CD4-positive, alpha-beta T cell treated with Interleukin-4 for 4 hours (primary cell): ENCODE results near the gene RCOR2.

Source experiments
- DNase-seq: peaks from one replicate; pipeline ENCODE4 v3.0.0-alpha.2; 2020

The RCOR2 gene

DNA sequence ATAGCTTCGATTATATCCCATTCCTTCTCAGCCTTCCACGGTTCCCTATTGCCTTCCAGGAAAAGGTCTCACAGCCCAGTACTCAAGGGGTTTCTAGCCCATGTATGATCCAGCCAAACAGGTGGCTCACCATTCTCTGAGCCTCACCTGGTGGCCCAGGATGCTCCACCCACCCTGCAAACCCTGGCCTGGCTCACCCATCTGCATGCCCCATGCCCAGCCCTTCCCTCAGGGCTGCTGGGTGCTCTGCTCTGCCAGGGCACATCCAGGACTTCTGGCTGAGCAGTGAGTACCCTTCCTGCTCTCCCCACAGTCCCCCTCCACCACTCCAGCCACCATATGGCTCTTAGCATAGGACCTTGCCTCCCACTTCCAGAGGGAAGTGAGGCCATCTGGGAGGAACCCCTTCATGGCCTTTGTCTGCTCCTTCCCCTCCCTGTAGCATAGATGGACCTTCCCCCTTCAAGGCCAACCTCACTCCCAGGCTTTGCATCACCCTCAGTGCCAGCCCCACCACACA, 5.8 kb upstream of the RCOR2 start:
- DNase-seq = no peak

DNA sequence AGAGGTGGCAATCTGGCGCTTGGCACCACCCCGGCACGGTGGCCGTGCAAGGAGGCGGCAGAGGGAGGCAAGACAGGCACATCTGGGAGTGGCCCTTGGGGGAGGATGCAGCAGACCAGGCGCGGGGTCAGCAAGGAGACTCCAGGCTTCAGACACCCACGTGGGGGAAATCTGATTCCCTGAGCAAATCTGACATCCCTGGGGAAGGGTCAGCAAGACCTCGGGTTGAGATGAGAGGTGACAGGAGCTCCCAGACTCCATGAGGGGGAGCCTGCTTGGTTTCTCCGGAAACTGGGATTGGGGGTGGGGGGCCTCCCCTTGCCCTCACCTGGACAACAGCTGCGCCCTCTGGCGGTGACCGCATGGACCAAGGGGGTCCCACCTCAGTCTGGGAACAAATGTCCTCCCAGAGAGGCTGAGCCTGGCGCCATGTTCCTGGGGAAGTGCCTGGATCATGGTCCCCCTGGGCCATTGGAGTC, 4.0 kb upstream of the RCOR2 start:
- DNase-seq = peak; percentile 13

DNA sequence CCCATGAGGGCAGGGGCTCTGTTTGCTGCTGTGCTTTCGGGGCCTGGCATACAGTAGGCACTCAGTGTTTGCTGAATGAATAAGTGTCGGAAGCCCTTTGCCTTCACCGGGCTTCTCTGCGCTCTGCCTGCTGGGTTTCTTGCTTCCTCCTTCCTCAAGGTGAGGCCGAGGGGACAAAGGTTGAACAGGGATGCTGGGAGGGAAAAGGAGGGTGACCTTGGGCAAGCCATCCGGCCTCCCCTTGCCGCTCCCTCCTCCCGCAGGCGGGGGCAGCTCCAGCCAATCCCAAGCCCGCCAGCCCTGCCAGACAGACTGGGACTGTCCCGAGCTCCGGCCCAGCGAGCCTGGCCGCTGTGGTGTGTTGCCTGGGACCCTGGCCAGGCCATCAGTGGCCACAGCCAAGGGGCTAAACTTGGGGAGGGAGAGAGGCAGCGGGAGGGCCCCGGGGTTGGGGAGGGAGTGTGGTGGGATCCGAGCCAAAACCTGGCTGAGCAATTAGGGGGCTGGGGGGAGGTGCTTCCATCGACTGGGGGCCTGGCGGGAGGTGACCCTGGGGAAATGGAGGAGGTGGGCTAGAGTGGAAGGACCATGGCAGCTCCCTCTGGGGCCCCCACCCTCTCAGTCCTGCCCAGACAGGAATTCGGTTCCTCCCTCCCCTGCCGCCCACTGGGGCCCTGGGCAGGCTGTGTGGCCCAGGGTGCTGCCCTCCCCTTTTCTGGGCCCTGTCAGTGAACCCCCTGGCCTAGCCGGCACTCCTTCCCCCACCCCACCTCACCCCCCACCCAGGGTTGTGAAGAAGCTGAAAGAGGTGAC, 3.4 kb upstream of the RCOR2 start:
- DNase-seq = no peak

DNA sequence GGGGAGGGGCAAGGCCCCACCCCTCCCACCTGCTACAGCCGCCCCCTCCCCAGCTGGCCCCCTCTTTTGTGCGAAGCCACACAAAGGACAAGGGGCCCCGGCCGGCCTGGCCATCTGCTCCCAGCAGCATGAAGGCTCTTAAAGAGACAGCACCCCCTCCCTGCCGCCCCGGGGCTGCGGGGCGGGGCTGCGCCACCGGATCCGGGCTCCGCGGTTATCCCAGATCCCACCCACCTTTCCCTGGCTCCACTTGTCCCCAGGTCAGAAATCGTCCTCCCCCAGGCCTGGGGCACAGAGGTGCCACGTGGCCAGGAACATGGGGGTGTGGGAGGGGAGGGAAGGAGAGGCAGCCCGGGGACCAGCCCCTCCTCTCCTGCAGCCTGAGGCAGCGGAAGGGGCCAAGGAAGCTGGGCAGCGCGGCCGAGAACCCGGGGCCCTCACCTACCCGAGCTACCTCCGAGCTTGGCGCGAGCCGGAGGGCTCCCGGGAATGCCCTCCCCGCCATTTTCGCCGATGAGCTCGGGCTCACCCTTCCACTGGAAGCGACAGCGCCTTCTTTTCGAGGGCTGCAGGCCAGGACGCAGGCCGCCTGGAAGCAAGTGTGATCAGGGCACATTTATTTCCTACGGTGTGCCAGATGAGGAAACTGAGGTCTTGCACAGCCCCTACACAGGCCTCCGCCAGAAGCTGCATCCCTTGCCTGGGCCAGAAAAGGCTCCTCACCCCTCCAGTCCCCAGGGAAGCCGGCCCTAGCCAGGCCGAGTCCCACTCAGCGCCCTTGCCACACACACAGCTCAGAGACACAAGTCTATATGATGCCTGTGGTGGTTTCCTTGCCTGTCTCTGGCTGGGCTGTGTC, 2.5 kb upstream of the RCOR2 start:
- no peak for DNase-seq

DNA sequence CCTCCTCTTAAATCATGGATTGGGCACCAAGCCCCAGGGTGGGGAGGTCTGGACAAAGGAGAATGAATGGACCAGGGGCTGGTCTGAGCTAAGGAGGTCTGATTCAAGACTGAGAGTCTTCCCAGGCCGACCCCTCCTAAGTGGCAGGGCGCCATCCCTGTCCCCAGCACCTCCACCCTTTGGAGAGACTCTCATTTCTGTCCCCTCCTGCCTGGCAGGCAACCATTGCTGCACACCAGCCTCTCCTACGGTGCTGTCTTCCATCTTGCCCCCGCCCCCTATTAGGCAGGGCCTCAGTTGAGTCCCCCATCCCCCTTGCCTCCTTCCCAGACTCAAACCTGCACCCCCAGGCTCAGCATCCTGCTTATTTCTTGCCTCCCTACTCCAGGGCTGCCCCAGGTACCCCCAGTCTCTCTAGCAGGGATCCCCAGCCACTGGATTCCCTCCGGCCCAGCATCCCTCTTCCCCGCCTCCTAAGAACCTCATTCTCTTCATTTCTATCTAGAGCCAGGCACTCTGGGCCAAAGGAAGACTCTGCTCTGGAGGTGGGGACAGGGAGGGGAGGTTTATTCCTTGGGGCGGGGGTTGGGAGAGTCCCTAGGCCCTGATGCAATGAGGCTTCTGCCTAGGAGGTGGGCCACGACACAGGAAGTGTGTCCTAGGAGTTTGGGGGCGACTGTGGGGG, 1.7 kb upstream of the RCOR2 start:
- DNase-seq = no peak

DNA sequence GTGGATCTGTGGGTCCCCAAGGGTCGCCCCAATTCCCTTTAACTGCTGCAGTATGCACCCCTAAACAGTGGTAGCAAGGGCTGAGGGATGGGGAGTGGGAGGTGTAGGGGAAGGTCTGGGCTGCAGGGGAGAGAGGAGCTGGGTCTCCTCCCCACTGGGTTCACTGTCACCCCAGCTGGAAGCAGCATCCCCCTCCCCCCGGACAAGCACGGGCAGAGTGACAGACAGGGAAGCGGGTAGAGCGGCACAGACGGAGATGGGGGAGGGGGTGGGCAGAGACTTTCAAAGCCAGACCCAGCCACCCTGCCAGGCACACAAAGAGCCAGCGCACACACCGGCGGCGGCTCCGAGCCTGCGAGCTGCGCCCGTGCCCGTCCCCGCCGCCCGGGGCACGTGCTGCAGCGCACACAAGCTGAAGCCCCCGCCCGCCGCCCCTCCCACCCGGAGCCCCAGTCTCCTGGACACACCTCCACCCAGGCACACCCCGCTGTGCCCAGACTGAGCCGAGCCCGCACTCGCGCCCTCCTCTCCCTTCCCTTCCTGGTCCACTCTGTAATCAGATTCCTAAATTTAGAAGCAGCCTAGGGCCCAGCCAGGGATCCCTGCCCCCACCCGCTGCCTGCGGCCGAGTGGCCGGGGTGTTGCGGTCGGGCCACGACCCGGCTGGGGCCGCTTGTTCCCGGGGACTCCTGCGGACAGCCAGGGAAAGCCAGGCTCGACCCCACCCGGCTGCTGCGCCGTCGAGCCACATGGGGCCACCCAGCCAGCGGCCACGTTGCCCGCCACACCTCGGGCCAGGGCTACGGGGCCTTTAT, 935 bp upstream of the RCOR2 start:
- peak; percentile 8 for DNase-seq

DNA sequence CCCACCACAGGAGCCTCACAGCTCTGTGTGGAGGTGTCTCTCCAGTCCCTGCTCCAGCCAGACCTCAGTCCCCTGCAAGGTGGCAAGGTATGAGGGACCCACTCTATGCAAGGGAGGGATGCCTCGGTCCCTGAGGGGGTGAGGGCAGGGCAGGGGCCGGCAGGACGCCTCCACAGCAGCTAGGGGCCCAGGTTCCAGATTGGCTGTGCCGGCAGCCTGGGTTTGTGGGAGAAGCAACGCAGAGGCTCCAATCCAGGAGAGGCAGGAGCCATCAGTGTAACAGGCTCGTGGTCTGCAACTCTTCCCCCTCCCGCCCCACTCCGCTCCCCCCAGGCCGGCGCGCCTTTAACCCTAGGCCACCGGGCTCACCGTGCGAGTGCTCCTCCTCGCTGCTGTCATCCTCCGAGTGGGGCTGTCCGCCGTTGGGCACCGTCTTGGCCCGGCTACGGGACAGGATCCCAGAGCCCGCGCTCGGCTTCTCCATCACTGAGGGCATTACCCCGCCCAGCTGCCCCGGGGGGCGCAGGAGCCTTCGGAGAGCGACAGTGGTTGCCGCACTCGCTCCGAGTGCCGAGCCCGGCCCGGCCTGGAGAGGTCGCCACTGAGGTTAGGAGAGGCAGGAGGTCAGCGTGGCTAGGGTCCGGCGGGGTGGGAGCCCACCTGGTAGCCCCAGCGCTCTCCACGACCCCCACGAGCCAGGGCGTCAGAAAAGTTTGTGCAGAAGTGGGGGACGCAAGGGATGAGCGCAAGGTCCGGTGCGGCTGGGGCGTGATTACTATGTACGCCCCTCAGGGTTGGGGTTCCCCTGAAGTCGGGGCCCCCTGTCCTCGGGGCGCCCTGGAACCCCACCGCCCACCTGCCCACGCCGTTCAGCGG, 765 bp downstream of the RCOR2 start:
- no peak for DNase-seq

DNA sequence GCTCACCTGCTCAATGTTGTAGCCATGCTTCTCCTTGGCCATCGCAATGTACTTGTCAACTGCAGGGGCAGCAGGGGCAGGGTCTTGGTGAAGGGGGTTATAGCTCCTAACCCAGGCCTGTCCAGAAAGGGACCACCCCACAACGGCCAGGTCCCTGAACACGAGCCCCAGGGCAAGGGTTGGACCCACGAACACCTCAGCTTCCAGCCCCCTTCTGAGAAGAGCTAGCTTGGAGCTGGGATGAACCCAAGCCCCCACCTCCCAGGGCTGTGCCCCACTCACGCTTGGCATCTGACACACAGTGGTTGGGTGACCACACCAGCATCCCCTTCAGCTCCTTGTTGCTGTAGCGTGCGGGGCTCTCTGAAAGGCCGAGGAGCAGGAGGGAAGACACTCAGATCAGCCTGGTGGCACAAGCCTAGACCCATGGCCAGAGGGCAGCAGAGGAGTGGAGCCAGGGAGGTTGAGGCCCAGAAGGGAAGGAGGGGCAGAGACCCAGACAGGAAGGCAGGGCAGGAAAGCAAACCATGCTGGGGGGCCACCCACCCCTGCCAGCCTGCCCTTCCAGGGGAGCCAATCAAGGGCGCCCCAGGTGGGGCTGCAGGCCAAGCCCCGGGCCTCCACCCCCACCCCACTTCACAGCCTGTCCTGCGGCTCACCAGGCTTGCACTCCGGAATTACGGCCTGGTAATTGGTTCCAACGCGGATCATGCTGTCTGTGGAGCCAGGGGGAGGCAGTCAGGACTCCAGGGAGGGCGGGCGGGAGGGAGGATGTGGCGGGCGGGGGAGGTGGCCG, 1.9 kb downstream of the RCOR2 start:
- DNase-seq = no peak

DNA sequence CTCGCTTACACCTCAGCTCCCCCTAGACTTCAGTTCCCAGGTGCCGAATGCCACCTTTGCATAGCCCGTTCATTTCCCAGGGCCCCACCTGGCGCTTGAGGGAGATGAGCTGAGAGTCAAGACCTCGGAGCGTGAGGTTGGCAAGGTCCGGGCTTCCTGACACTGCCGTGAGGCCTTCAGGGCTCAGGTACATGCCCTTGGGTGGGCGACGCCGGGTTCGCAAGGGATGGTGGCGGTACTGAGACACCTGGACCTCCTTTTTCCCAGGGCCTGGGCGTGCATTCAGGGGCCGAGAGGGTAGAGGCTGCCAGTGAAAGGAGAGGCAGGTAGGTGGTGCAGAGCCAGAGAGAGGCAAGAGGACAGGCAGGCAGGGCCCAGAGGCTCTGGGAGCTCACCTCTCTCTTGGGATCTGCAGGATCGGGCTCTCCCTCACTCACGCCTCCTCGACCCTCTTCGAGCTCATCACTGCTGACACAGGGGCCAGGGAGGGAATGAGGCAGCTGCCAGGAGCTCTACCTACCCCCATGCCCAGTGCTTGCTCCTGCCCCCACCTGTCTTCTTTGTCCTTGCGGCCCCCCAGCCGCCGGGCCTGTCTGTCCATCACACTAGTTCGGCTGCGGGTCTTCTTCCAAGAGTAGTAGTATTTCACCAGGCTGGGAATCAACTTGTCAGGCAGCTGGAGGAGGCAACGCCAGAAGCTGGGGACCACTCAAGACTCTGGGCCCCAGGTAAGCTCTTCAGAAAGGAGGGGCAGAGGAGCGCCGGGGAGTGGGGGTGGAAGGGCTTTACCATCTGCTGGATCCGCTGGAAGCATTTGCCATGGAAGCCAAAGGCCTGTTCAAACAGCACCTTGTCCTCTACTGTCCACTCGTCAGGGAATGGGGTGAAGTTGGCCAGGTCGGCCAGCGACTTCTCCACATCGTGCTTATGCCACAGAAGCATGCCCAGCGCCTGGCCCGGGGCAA, 2.8 kb downstream of the RCOR2 start:
- DNase-seq = no peak

DNA sequence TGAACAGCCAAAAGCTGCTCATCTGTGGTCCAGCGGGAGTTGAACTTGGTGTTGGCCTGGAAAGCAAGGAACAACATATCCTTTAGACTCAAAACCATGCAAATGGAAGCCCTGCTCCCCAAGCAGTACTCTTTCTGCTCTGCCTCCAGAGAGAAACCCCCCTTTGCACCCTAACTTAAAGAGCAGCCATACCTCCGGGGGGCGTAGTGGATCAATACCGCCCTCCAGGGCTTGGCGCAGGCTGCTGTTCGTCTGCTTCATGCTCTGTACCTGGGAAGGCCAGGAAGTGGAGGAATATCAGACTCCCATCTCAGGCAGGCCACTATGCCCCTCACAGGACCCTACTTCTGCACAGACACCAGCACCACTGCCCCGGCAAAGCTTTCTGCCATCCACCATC, 4.3 kb downstream of the RCOR2 start:
- no peak for DNase-seq

DNA sequence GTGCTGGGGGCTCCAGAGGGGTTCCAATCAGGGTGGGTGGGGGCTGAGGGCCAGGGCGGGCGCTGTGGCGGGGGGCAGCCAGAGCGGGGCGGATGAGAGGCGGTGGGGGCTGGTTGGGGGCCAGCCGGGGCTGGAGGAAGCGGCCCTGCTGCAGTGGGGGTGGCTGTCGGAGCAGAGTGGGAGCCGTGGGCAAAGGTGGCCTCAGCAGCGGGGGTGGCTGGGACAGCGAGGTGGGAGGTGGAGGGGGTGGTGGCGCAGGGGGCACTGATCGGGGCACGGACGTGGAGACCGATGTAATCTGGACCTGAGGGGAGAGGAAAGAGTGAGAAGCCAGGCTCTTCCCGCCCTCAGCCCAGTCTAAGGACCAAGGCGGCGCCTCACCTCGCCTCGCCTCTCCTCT, 5.1 kb downstream of the RCOR2 start:
- no peak for DNase-seq

DNA sequence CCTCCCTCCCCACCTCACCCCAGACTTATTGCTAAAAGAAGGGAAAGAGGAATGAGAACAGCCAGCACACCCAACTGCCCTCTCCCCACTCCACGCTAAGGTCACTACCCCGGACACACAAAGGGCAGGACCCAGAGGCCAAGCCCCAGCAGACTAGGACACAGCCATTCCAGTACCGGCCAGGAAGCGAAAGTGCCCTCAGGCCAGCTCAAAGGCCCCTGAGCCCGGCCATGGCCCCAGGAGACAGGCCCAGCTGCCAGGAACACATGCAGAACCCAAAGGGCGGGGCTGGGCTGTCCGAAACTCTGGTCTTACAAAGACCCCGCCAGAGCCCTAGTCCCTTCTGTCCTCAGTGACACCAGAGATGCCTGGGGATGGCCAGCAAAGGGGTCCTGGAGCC, 5.5 kb downstream of the RCOR2 start:
- no peak for DNase-seq

DNA sequence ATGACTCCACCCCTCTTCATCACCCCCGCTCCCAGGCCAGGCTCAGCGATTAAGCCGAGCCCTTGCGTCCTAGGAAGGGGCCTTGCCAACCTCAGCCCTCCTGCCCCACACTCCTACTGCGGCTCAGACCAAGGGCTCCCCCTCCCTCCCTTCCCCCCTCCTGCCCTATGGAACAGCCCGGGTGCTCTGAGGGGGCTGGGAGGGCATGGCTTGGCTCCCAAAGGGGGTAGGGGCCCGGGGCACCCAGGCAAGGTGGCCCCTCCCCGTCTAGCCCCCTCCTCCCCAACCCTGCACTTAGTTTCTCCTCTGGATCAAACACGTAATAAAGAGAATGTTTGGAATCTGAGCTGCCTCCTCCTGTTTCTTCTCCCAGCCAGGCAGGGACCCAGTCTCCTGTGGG, 6.3 kb downstream of the RCOR2 start:
- DNase-seq = no peak

DNA sequence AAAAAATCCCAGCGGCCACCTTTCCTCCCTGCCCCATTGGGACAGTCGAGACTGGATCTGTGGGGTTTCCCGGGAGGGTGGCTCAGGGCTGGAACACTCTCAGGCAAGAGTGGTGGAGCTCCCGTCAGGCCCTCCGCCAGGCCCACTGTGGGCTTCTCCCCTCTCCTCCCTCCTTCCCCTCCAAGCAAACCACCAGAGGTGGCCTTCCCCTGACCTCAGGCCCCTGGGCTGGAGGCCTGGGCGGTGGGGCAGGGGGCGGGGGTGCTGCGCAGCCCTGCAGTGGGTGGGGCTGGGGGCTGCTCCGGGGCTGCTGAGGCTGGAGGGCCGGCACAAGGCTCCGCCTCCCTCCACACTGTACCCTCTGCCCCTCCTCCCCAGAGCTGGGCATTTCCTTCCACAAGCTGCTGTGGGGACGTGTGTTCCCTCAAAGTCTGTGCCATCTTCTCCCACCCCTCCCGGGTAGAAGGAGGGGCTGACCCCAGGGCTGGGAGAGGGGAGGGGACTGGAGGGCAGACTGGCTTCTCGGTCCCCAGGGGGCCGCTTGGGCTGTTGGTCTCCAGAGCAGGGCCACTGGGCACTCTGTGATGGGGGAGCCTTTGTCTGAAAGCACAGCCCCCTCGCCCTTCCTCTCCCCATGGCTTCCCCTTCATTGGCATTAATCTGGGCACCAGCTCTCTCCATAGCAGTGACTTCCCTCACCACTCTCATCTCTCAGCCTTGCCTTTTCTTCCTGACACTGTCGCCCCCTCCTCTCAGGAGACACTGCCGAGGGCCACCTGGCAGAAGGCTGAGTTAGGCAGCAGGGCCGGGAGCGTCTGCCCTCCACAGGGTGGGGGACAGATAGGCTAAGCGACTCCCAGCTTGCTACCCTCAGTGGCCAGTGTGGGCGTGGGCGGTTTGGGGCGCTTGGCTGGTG, 7.1 kb downstream of the RCOR2 start:
- DNase-seq = no peak

DNA sequence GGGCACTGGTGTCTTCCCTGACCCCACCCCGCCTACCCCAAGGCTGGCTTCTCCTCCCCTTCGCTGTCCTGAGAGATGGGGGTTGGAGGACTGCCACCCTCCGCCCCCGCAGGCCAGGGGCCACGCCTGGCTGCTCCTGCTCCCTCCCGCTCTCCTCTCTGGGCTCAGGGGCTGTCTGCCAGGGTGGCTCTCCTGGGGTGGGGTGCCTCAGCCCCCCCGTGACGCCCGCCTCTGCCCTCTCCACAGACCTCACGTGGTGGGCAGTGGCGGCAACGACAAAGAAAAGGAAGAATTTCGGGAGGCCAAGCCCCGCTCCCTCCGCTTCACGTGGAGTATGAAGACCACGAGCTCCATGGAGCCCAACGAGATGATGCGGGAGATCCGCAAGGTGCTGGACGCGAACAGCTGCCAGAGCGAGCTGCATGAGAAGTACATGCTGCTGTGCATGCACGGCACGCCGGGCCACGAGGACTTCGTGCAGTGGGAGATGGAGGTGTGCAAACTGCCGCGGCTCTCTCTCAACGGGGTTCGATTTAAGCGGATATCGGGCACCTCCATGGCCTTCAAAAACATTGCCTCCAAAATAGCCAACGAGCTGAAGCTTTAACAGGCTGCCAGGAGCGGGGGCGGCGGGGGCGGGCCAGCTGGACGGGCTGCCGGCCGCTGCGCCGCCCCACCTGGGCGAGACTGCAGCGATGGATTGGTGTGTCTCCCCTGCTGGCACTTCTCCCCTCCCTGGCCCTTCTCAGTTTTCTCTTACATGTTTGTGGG, 8.1 kb downstream of the RCOR2 start:
- no peak for DNase-seq

DNA sequence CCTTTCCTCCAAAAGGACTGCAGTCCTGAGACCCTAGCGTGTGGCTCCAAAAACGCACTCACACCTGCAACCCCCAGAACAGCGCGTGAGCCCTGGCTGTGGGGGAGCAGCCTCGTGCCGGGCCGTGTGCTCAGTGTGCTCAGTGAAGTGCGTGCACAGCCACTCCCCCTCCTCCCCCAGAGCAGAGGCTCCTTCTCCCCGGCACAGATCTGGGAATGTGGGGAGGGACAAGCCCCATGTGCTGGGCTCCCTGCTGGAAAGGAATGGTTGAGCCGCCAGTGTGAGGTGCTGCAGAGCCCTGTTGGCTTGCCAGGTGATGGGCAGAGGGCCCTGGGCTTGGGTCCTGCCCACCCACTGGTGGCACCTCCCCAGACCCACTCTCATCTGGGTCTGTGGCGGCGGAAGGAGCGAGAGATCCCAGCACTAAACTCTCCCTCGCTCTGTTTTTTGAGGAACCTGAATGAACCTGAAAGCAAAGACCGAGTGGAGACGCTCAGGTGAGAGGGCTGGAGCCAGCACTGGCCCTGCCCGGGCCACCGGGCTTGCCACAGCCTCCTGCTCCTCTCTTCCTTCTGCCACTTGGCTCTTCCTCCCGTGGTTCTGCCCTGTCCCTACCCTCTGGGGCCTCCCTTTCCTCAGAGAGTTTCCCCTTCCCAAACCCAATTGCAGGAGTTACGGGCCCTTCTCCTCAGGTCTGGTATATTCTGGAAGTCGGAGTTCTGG, 9.0 kb downstream of the RCOR2 start:
- DNase-seq = no peak

DNA sequence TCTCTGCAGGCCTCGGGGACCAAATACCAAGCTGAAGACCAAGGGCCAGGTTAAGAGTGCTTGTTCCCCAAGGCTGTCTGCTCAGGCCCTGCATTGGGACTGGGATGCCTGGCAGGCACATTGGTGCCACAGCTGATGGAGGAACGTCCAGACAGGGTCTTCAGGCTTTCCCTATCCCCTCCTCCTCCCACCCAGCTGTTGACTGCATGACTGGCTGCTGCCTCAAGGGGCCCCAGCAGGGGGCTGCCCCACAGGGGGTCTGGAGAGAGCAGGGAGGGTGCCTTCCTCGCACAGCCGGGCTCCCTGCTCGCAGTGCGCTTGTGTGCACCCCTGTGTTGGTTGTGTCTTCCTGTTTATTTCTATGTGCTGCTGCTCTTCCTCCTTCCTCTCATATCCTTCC, 9.9 kb downstream of the RCOR2 start:
- no peak for DNase-seq
